ENCODE results near the gene MSLN.
A peak's percentile ranks its signal among the peaks of the same experiment; 100 is the strongest.

MSLN gene

GRCh38 chr16:778447-778846 lies 17.9 kb downstream of the MSLN start:
- DNase-seq = no peak

- no peak for DNase-seq
Measured at GRCh38 chr16:778909-779527, 18.5 kb downstream of the MSLN start.

GRCh38 chr16:779561-779960 lies 19.0 kb downstream of the MSLN start:
- no peak for DNase-seq

GRCh38 chr16:780296-780695 lies 19.8 kb downstream of the MSLN start:
- DNase-seq = no peak

- no peak for DNase-seq
Measured at GRCh38 chr16:781346-782010, 20.9 kb downstream of the MSLN start.

- no peak for DNase-seq
Measured at GRCh38 chr16:782258-782657, 21.7 kb downstream of the MSLN start.

GRCh38 chr16:782766-783403 lies 22.4 kb downstream of the MSLN start:
- no peak for DNase-seq

GRCh38 chr16:783404-784161 lies 23.0 kb downstream of the MSLN start:
- DNase-seq = no peak

GRCh38 chr16:784431-784830 lies 23.9 kb downstream of the MSLN start:
- no peak for DNase-seq

GRCh38 chr16:785563-786535 lies 25.3 kb downstream of the MSLN start:
- peak; percentile 75 for DNase-seq

- no peak for DNase-seq
Measured at GRCh38 chr16:787321-787966, 26.9 kb downstream of the MSLN start.

GRCh38 chr16:787978-788398 lies 27.5 kb downstream of the MSLN start, which contains the start of gene RPUSD1:
Gene RPUSD1 (minus strand): TSS chr16:788381. CDS start chr16:787737, 644 bp downstream.
- DNase-seq = no peak

GRCh38 chr16:788399-789126 lies 28.0 kb downstream of the MSLN start, which contains the start of gene CHTF18:
Gene CHTF18 (plus strand): TSS chr16:788620. CDS start chr16:788685, 65 bp downstream.
- DNase-seq = peak; percentile 92

GRCh38 chr16:789191-789850 lies 28.8 kb downstream of the MSLN start:
- DNase-seq = no peak

GRCh38 chr16:790086-790485 lies 29.6 kb downstream of the MSLN start:
- DNase-seq = no peak

- no peak for DNase-seq
Measured at GRCh38 chr16:791131-791530, 30.6 kb downstream of the MSLN start.

- DNase-seq = no peak
Measured at GRCh38 chr16:792221-792995, 31.9 kb downstream of the MSLN start.

GRCh38 chr16:793414-793813 lies 32.9 kb downstream of the MSLN start:
- no peak for DNase-seq

- no peak for DNase-seq
Measured at GRCh38 chr16:794091-794822, 33.7 kb downstream of the MSLN start.
